Sigmoid colon (tissue), 7 donors: ENCODE results near the gene ZNF205. TPM values are rescaled to one million over a fixed set of nuclear protein-coding genes. Genes with fewer than 3 reads are reported as not detected.
A peak's percentile ranks its signal among the peaks of the same experiment; 100 is the strongest.

Source experiments
- DNase-seq: peaks from one replicate; pipeline ENCODE4 v3.0.0-alpha.2; 2019
- H3K27ac ChIP-seq, 4 donors: fragments of 200-600 bp; sonication (generic); one replicate each; pipeline ENCODE4 v1.5.1; 2016 to 2019; ENCODE audit warnings: mild to moderate bottlenecking in 1 of 4
- H3K27me3 ChIP-seq, 3 donors: fragments of 200-600 bp; sonication (generic); one replicate each; pipeline ENCODE4 v1.5.1; 2019; ENCODE audit warnings: mild to moderate bottlenecking in 1 of 3
- H3K36me3 ChIP-seq, 4 donors: fragments of 200-600 bp; sonication (generic); one replicate each; pipeline ENCODE4 v1.5.1; 2016 to 2019
- H3K4me1 ChIP-seq, 4 donors: fragments of 200-600 bp; sonication (generic); one replicate each; pipeline ENCODE4 v1.5.1; 2017 to 2019
- H3K4me3 ChIP-seq, 4 donors: fragments of 200-600 bp; sonication (generic); one replicate each; pipeline ENCODE4 v1.5.1; 2017 to 2019; ENCODE audit warnings: mild to moderate bottlenecking in 2 of 4, moderate library complexity in 1 of 4
- H3K9me3 ChIP-seq, 4 donors: fragments of 200-600 bp in 3 of 4; sonication (generic) in 3 of 4; one replicate each; pipeline versions ENCODE4 v1.5.1 to v1.6.1; 2013 to 2019
- EP300 ChIP-seq, 4 donors: sonication (generic); formaldehyde crosslinking; IDR thresholded peaks; one replicate each; pipeline ENCODE4 v1.6.1; 2017; ENCODE audit warnings: antibody characterized with exemption in 4 of 4
- POLR2A ChIP-seq, 2 donors: fragments of 450-650 bp; IDR thresholded peaks; one replicate each; pipeline ENCODE4 v1.6.1; 2016; ENCODE audit warnings: antibody characterized with exemption in 2 of 2, mild to moderate bottlenecking in 2 of 2, moderate library complexity in 2 of 2
- POLR2AphosphoS5 ChIP-seq, 4 donors: sonication (generic); formaldehyde crosslinking; IDR thresholded peaks; one replicate each; pipeline ENCODE4 v1.6.1; 2017; ENCODE audit warnings: antibody characterized with exemption in 4 of 4
- WGBS, 2 donors: extraction: QIAGEN DNeasy Blood & Tissue Kit; methylation state at CpG; one replicate each; pipeline ENCODE4 v1.1.7; 2013; 5-methylcytosine and 5-hydroxymethylcytosine counted together
- intact Hi-C: fragments of 100-400 bp; cut with DNase I; formaldehyde crosslinking; loops from one replicate; pipeline ENCODE4 v1.15.1; 2023
- polyA plus RNA-seq, 3 donors: library from polyadenylated mRNA; stranded (reverse); fragments of 200-250 nt; gene quantifications; one replicate each; pipeline ENCODE4 v1.2.3, GENCODE V29; 2013
- total RNA-seq, 4 donors: library from RNA; depleted of rRNA; stranded (reverse); fragments of >200 nt; gene quantifications; one replicate each; pipeline ENCODE4 v1.1.0, GENCODE V29; 2016
- TF ChIP-seq, protein P1 (sequence below), 4 experiments: fragments of 450-650 bp in 3 of 4; fragments of 200-600 bp in 1 of 4; IDR thresholded peaks; one replicate each; pipeline ENCODE4 v1.5.1; 2016 to 2019; ENCODE audit warnings: antibody characterized with exemption in 4 of 4, mild to moderate bottlenecking in 3 of 4, moderate library complexity in 2 of 4
- donor health status: healthy with polysubstance abuse.
- donor health status: Bipolar disorder and iron deficiency.
- donor health status: healthy.

The ZNF205 gene
- total and polyA plus RNA-seq, 7 donors, result 6.6 to 17.5 (median 15.8) TPM

DNA sequence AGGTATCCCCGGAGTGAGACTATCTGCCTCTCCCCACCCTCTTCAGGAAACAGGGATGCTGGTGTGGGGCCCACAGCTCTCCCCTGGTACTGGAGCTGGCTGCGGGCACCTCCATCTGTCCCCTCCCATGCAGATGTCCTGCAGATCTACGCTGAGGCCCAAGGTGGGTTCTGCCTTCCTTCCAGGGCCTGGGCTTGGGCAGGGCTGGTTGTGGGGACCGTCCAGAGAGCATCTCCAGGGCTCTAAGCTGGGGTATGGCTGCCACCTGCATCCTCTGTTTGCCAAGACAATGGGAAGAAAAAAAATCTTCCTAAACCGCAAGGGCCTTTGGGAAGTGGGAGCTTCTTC is 35.3 kb downstream of the ZNF205 start:
- no peak for TF ChIP-seq POLR2AphosphoS5 (IDR thresholded peaks at IDR 0.05)
- TF ChIP-seq, protein P1, sequence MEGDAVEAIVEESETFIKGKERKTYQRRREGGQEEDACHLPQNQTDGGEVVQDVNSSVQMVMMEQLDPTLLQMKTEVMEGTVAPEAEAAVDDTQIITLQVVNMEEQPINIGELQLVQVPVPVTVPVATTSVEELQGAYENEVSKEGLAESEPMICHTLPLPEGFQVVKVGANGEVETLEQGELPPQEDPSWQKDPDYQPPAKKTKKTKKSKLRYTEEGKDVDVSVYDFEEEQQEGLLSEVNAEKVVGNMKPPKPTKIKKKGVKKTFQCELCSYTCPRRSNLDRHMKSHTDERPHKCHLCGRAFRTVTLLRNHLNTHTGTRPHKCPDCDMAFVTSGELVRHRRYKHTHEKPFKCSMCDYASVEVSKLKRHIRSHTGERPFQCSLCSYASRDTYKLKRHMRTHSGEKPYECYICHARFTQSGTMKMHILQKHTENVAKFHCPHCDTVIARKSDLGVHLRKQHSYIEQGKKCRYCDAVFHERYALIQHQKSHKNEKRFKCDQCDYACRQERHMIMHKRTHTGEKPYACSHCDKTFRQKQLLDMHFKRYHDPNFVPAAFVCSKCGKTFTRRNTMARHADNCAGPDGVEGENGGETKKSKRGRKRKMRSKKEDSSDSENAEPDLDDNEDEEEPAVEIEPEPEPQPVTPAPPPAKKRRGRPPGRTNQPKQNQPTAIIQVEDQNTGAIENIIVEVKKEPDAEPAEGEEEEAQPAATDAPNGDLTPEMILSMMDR (IDR thresholded peaks at IDR 0.05), result no peak
- no peak for TF ChIP-seq POLR2A (IDR thresholded peaks at IDR 0.05)
- TF ChIP-seq EP300 (IDR thresholded peaks at IDR 0.05), result no peak
- no peak for DNase-seq
- 94 to 95% methylated on average over 5 of the region's 5 CpGs for WGBS, 2 donors
- Histone ChIP-seq H3K4me1 (peaks cover 0 to 28% (median 24%) of the 10 kb centered on the region in 4 donors), H3K27me3 (no peaks in the 10 kb centered on the region), H3K36me3 (peaks cover 0 to 4% (median 1%) of the 10 kb centered on the region in 4 donors), H3K4me3 (no peak overlapping the region), H3K27ac (no peak overlapping the region), H3K9me3 (no peaks in the 10 kb centered on the region)
- intact Hi-C loops, result no loop called here

DNA sequence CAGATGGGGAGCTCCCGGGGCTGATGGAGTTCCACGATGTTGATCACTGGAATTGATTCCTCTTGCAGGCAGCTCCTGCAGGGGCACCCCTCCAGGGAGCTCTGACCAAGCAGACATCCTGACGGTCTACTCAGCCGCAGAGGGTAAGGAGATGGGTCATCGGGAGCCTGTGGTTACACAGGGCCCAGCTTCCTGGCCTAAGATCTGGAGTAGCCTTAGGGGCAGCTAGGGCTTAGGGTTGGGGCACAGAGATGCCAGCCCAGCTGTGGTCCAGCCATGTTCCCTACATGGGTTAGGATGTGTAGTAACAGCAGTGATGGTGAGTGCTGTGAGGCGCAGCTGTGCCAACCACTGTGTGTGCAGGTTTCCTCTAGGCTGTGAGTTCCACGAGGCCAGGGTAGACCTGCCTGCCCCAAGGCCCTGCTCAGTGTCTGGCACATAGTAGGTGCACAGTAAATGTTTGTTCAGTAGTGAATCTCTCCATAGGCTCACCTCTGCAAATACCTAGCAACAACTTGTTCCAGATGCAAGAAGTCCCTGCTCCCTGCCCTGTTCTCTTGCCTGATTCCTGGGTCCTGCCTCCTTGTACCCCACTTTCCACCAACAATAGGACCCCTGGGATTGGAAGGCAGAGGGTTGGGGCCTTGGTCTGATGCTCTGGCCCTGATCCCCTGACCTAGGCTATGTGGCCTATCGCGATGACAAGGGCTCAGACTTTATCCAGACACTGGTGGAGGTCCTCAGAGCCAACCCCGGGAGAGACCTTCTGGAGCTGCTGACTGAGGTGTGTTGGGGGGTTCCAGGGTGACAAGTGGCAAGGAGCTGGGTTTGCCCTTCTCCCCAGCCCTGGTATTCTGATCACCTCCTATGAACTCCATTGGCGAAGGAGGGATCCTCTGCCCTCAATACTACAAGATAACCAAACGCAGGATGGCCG is 36.1 kb downstream of the ZNF205 start:
- Histone ChIP-seq H3K27ac (no peak overlapping the region), H3K9me3 (no peaks in the 10 kb centered on the region), H3K4me1 (peaks cover 0 to 28% (median 24%) of the 10 kb centered on the region in 4 donors), H3K36me3 (no peaks in the 10 kb centered on the region), H3K4me3 (no peak overlapping the region), H3K27me3 (no peaks in the 10 kb centered on the region)
- TF ChIP-seq, protein P1 (IDR thresholded peaks at IDR 0.05), result no peak
- TF ChIP-seq EP300 (IDR thresholded peaks at IDR 0.05), result no peak
- no peak for DNase-seq
- intact Hi-C loops, result no loop called here
- 94 to 95% methylated on average over 13 of the region's 13 CpGs for WGBS, 2 donors

DNA sequence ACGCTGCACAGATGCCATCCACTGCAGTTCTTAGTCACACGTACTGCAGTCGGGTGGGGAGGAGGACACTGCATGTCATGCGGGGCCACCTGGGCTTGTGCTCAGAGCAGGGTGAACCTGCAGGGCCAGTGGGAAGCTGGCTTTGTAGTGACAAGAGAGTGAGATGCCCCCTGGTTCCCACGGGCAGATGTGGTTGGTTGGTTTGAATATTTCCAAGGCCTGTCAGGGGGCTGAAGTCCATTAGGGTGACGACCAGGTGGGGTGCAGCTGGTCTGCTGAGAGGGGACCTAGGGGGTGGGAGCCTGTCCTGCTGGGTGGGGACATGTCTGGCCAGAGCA is 36.8 kb downstream of the ZNF205 start:
- TF ChIP-seq, protein P1 (IDR thresholded peaks at IDR 0.05), result no peak
- TF ChIP-seq POLR2AphosphoS5 (IDR thresholded peaks at IDR 0.05), result no peak
- peak overlapping the region in 2 of 4 donors; percentile 69 to 72 for H3K4me3 ChIP-seq
- no peaks in the 10 kb centered on the region for H3K9me3 ChIP-seq
- H3K27ac ChIP-seq, result peak overlapping the region; percentile 80 to 93 (median 88)
- no peak for DNase-seq
- 75 to 89% methylated on average over 6 of the region's 6 CpGs for WGBS, 2 donors
- H3K36me3 ChIP-seq, result no peaks in the 10 kb centered on the region
- intact Hi-C loops, result no loop called here
- no peaks in the 10 kb centered on the region for H3K27me3 ChIP-seq
- H3K4me1 ChIP-seq, result peaks cover 0 to 28% (median 24%) of the 10 kb centered on the region in 4 donors

DNA sequence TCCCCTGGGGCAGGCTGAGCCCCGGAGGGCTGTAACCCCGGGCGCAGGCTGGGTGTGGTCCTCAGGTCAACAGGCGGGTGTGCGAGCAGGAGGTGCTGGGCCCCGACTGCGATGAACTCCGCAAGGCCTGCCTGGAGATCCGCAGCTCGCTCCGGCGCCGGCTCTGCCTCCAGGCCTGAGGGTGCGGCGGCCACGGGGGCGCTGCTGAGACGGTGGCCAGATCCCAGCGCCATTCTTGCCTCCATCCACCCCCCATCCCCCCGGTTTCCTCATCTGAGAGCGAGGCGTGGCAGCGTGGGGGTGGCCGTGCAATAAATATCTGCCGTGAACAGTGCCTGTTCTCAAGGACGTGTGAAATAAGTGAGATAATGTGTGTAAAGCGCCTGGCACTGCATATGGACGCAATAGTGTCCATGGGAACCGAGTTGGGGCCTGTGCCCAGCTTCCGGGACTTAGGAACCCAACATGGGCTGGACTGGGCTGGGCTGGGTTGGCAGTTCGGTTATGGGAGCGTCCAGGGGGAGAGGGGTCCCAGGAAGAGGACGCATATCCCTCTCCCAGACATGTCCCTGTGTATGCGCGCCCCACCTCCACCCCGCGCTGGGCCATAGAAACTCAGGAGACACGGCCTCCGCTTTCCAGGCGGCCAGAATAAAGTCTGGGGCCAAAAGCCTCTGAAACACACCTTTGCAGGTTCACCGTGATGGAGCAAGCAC is 37.4 kb downstream of the ZNF205 start:
- DNase-seq, result peak; percentile 83
- intact Hi-C loops, result loop anchor here (5.0 to 10.0 kb wide), 3 partner anchors 133 to 375 kb away; partner anchors contain the start of genes ELOB, FLYWCH1 and ZNF263
- no peak for TF ChIP-seq EP300 (IDR thresholded peaks at IDR 0.05)
- TF ChIP-seq, protein P1 (IDR thresholded peaks at IDR 0.05), result peak in 2 of 4 experiments; percentile 27 to 40
- peak overlapping the region; percentile 47 to 72 (median 66) for H3K4me3 ChIP-seq
- H3K27ac ChIP-seq, result peak overlapping the region; percentile 80 to 93 (median 88)
- H3K9me3 ChIP-seq, result no peaks in the 10 kb centered on the region
- 2 to 3% methylated on average over 41 of the region's 41 CpGs for WGBS, 2 donors
- no peaks in the 10 kb centered on the region for H3K27me3 ChIP-seq
- no peaks in the 10 kb centered on the region for H3K36me3 ChIP-seq
- peaks cover 0 to 28% (median 24%) of the 10 kb centered on the region in 4 donors for H3K4me1 ChIP-seq
